B cell (primary cell): ENCODE measurements around the gene TTC24. TPM values are rescaled to one million over a fixed set of nuclear protein-coding genes. Genes with fewer than 3 reads are reported as not detected.
A peak's percentile ranks its signal among the peaks of the same experiment; 100 is the strongest.

Experiments
- ATAC-seq: fragments of 200-7000 bp; cut with Tn5 transposase; one replicate; pipeline ENCODE4 v1.10.0; 2021; ENCODE audit warnings: low read depth, mild to moderate bottlenecking, moderate number of reproducible peaks, moderate library complexity
- CTCF ChIA-PET: fragments of 350-600 bp; sonication (Branson Sonifier 250); formaldehyde crosslinking; loops from one replicate; lab custom pipeline; 2021; ENCODE audit warnings: antibody characterized with exemption, inconsistent platforms; lab: Charles Lee
- POLR2A ChIA-PET: fragments of 350-600 bp; sonication (Branson Sonifier 250); formaldehyde crosslinking; loops from one replicate; lab custom pipeline; 2021; ENCODE audit warnings: antibody characterized with exemption; lab: Charles Lee
- DNase-seq: peaks from one replicate; pipeline ENCODE4 v3.0.0; 2013
- H2AFZ ChIP-seq: 2 replicates; pipeline ENCODE4 v1.6.1; 2012; ENCODE audit warnings: mild to moderate bottlenecking, low read depth, low read length; ENCODE audit not compliant: insufficient read depth, poor library complexity, severe bottlenecking
- H3K27ac ChIP-seq, 2 donors: 1 replicate in 1 of 2; 2 replicates in 1 of 2; pipeline ENCODE4 v1.5.1; 2012 to 2013; ENCODE audit warnings: low read length in 2 of 2, mild to moderate bottlenecking in 2 of 2, moderate library complexity in 1 of 2
- H3K27me3 ChIP-seq, 4 experiments: fragments of 200-600 bp in 1 of 4; sonication (generic) in 1 of 4; replicated peaks in 1 of 4; 1 replicate in 2 of 4; 2 replicates in 2 of 4; pipeline versions ENCODE4 v1.6.1 to v1.7.0; 2013 to 2016; ENCODE audit warnings: low read length in 3 of 4, mild to moderate bottlenecking in 2 of 4, mixed read lengths in 1 of 4, moderate library complexity in 1 of 4; ENCODE audit not compliant: insufficient read depth in 4 of 4, control insufficient read depth in 3 of 4; ENCODE audit errors: control extremely low read depth in 1 of 4
- H3K36me3 ChIP-seq, 2 experiments: replicated peaks in 1 of 2; 1 replicate in 1 of 2; 2 replicates in 1 of 2; pipeline versions ENCODE4 v1.6.1 to v1.7.1; 2013; ENCODE audit warnings: low read length in 1 of 2; ENCODE audit not compliant: insufficient read depth in 2 of 2, control insufficient read depth in 1 of 2; ENCODE audit errors: control extremely low read depth in 1 of 2, extremely low read depth in 1 of 2
- H3K4me1 ChIP-seq, 2 donors: fragments of 200-600 bp in 1 of 2; sonication (generic) in 1 of 2; 1 replicate in 1 of 2; 2 replicates in 1 of 2; pipeline versions ENCODE4 v1.5.1 to v1.6.1; 2013 to 2017; ENCODE audit warnings: low read length in 2 of 2; ENCODE audit not compliant: control insufficient read depth in 2 of 2, insufficient read depth in 2 of 2
- H3K4me2 ChIP-seq: replicated peaks from 2 replicates; pipeline ENCODE3; 2012; ENCODE audit warnings: mild to moderate bottlenecking, low read depth, low read length; ENCODE audit not compliant: poor library complexity, severe bottlenecking
- H3K4me3 ChIP-seq, 5 experiments: fragments of 200-600 bp in 1 of 5; sonication (generic) in 1 of 5; 1 replicate in 3 of 5; 2 replicates in 2 of 5; pipeline versions ENCODE4 v1.5.1 to v1.7.0; 2011 to 2016; ENCODE audit warnings: low read length in 4 of 5, mild to moderate bottlenecking in 4 of 5, low read depth in 2 of 5, control low read depth in 1 of 5, moderate library complexity in 1 of 5; ENCODE audit not compliant: insufficient read depth in 1 of 5; ENCODE audit errors: control extremely low read depth in 1 of 5, extremely low read depth in 1 of 5
- H3K79me2 ChIP-seq: fragments of 200-600 bp; sonication (generic); one replicate; pipeline ENCODE4 v1.6.0; 2016; ENCODE audit warnings: low read length; ENCODE audit not compliant: control insufficient read depth, insufficient read depth
- H3K9ac ChIP-seq: fragments of 200-600 bp; sonication (generic); 2 replicates; pipeline ENCODE4 v1.6.1; 2017; ENCODE audit warnings: mild to moderate bottlenecking, low read length, moderate library complexity
- H3K9me3 ChIP-seq, 3 donors: one replicate each; pipeline versions ENCODE4 v1.6.1 to v1.7.1; 2013; ENCODE audit warnings: low read length in 2 of 3; ENCODE audit not compliant: control insufficient read depth in 2 of 3, insufficient read depth in 1 of 3; ENCODE audit errors: control extremely low read depth in 1 of 3
- H4K20me1 ChIP-seq: 2 replicates; pipeline ENCODE4 v1.6.0; 2012; ENCODE audit warnings: mild to moderate bottlenecking, low read length; ENCODE audit not compliant: insufficient read depth, control insufficient read depth, poor library complexity, severe bottlenecking
- H3K27ac Mint-ChIP-seq: one replicate; pipeline ENCODE4 v1.8.0; 2021; ENCODE audit warnings: mixed read lengths
- H3K27me3 Mint-ChIP-seq: one replicate; pipeline ENCODE4 v1.8.0; 2021; ENCODE audit warnings: mixed read lengths
- H3K4me1 Mint-ChIP-seq: one replicate; pipeline ENCODE4 v1.8.0; 2021; ENCODE audit warnings: mixed read lengths
- H3K4me3 Mint-ChIP-seq: one replicate; pipeline ENCODE4 v1.8.0; 2021; ENCODE audit warnings: mixed read lengths
- H3K9me3 Mint-ChIP-seq: one replicate; pipeline ENCODE4 v1.8.0; 2022; ENCODE audit warnings: mixed read lengths; ENCODE audit not compliant: insufficient read depth
- CTCF ChIP-seq: fragments of 200-600 bp; IDR thresholded peaks from one replicate; pipeline ENCODE4 v1.8.0; 2022; ENCODE audit warnings: antibody characterized with exemption, mild to moderate bottlenecking
- EZH2 ChIP-seq: IDR thresholded peaks from 2 replicates; pipeline ENCODE4 v1.6.1; 2012; ENCODE audit warnings: borderline replicate concordance, low read depth, mild to moderate bottlenecking, moderate library complexity, low read length; ENCODE audit not compliant: insufficient read depth, poor library complexity, severe bottlenecking
- WGBS: methylation state at CpG from one replicate; pipeline ENCODE4 v1.1.5; 2013; ENCODE audit warnings: missing lambda C conversion rate; ENCODE audit not compliant: insufficient coverage; 5-methylcytosine and 5-hydroxymethylcytosine counted together
- intact Hi-C: fragments of 100-400 bp; cut with micrococcal nuclease; formaldehyde crosslinking; loops from one replicate; pipeline ENCODE4 v1.10.0; 2022
- polyA plus RNA-seq: library from polyadenylated mRNA; depleted of rRNA; stranded (reverse); fragments of >200 nt; gene quantifications from 2 replicates; pipeline ENCODE4 v1.2.3, GENCODE V29; 2012
- total RNA-seq, 2 donors: library from RNA; stranded (reverse); fragments of 120-200 nt in 1 of 2; gene quantifications; 1 replicate in 1 of 2; 2 replicates in 1 of 2; pipeline versions ENCODE4 v1.2.3 to v1.2.4, GENCODE V29; 2013 to 2022

The TTC24 gene
- total and polyA plus RNA-seq, 2 donors (not counting 1 experiment from before 2014, with no cell fraction given), result 24.3 to 29.8 TPM

GRCh38 chr1:156571919-156572662, 7.4 kb upstream of the TTC24 start, which contains the start of gene IQGAP3:
TSS of gene IQGAP3 (minus strand) at chr1:156572565. CDS start at chr1:156572529, 36 bp downstream.
- Histone ChIP-seq H3K27ac (no peak within 1 kb of the TSS), H3K4me3 (peak within 1 kb of the TSS; percentile 6 to 45 (median 27)), H3K79me2 (no peaks in the 10 kb centered on the region), H3K27me3 (peaks cover 0 to 32% (median 14%) of the 10 kb centered on the region in 4 experiments), H3K4me2 (peak within 1 kb of the TSS; percentile 77), H3K36me3 (no peaks in the 10 kb centered on the region), H4K20me1 (no peaks in the 10 kb centered on the region), H3K9ac (peak within 1 kb of the TSS; percentile 54), H3K9me3 (peaks cover 0 to 2% (median 0%) of the 10 kb centered on the region in 3 donors), H2AFZ (peak within 1 kb of the TSS; percentile 62), H3K4me1 (peaks cover 13 to 14% of the 10 kb centered on the region in 2 donors)
- Mint-ChIP-seq H3K4me3 (peak within 1 kb of the TSS; percentile 85), H3K27me3 (peaks cover 23% of the 10 kb centered on the region), H3K4me1 (peaks cover 13% of the 10 kb centered on the region), H3K27ac (peak within 1 kb of the TSS; percentile 12), H3K9me3 (no peaks in the 10 kb centered on the region)
- intact Hi-C loops, result loop anchor here (1.0 to 5.0 kb wide), 3 partner anchors 35 to 115 kb away; partner anchors contain the start of gene MEF2D
- DNase-seq, result peak; percentile 88
- TF ChIP-seq EZH2 (no peak), CTCF (no peak)
- ChIA-PET CTCF (interaction anchor here (0.6 to 2.1 kb wide), 9 partner anchors 10 to 126 kb away, joined by 3 to 9 read pairs (median 3); partner anchors contain the start of gene MEF2D), POLR2A (interaction anchor here (0.6 kb wide), 1 partner anchor 147 kb away, joined by 5 read pairs; no protein-coding TSS in a partner anchor)
- ATAC-seq, result peak; percentile 96
- 3% methylated on average over 36 of the region's 38 CpGs for WGBS
